ENCODE measurements around the gene PBRM1. TPM values are rescaled to one million over a fixed set of nuclear protein-coding genes. Genes with fewer than 3 reads are reported as not detected.

Gene PBRM1
- total RNA-seq, 1 experiment from 2014 or later, result 74.2 TPM

- Histone ChIP-seq H3K14ac (ENCODE audit: insufficient read depth, low read length) (no peak overlapping the region), H2BK15ac (ENCODE audit: low read depth, low read length) (no peak overlapping the region), H2AK5ac (ENCODE audit: insufficient read length, low read length) (no peak overlapping the region), H3K79me2 (ENCODE audit: insufficient read depth, low read length) (peaks cover 2% of the 10 kb centered on the region; the same call in 1 of the 2 replicates), H3K4ac (ENCODE audit: low read depth, low read length) (no peak overlapping the region), H4K20me1 (ENCODE audit: control insufficient read depth, insufficient read depth, insufficient read length) (no peaks in the 10 kb centered on the region), H3K27ac (ENCODE audit: insufficient read length, low read depth, low read length) (no peak overlapping the region), H3K9me3 (ENCODE audit: control insufficient read depth, low read depth, low read length) (no peaks in the 10 kb centered on the region), H2BK5ac (ENCODE audit: insufficient read length, low read length) (no peak overlapping the region), H2BK20ac (ENCODE audit: low read depth, low read length, poor library complexity, severe bottlenecking) (no peak overlapping the region), H4K8ac (replicated peaks; ENCODE audit: insufficient read length, low read depth, low read length) (no peak overlapping the region), H4K91ac (ENCODE audit: insufficient read length, low read depth, low read length) (no peak overlapping the region), H3K18ac (ENCODE audit: insufficient read length, low read depth, low read length) (no peak overlapping the region), H3K27me3 (ENCODE audit: insufficient read depth, low read length) (no peaks in the 10 kb centered on the region), H2BK12ac (ENCODE audit: insufficient read length, low read depth, low read length) (no peak overlapping the region), H3K4me2 (ENCODE audit: insufficient read depth, insufficient read length, low read length) (no peak overlapping the region), H3K79me1 (ENCODE audit: insufficient read depth, low read depth, low read length, poor library complexity, severe bottlenecking) (no peaks in the 10 kb centered on the region), H2AFZ (ENCODE audit: low read length) (no peak overlapping the region), H3K23ac (ENCODE audit: insufficient read length, low read depth, low read length) (no peak overlapping the region), H3K23me2 (ENCODE audit: insufficient read length, low read depth, low read length, poor library complexity, severe bottlenecking) (peaks cover 14% of the 10 kb centered on the region), H3K4me1 (ENCODE audit: insufficient read depth, low read length) (no peaks in the 10 kb centered on the region), H3K9ac (ENCODE audit: extremely low read depth, insufficient read length, low read length) (no peak overlapping the region), H3T11ph (ENCODE audit: low read length) (no peak overlapping the region), H4K5ac (ENCODE audit: insufficient read length, low read depth, low read length) (no peak overlapping the region), H2BK120ac (ENCODE audit: low read depth, low read length, poor library complexity, severe bottlenecking) (no peak overlapping the region), H3K56ac (ENCODE audit: insufficient read length, low read depth, low read length) (no peak overlapping the region)
- TF ChIP-seq CTCF (conservative IDR thresholded peaks at IDR 0.05), result no peak
- no peak for DNase-seq
- peaks cover 12 to 15% of the 10 kb centered on the region in 2 experiments for H3K4me1 Mint-ChIP-seq
- H3K27ac Mint-ChIP-seq, result peak overlapping the region; percentile 65 to 87 (median 70); a peak in 4 of 7 replicates
- WGBS (ENCODE audit: extremely low coverage, insufficient read length, low lambda C conversion rate), result no CpG with 5 or more reads among the region's 12 CpGs
- H3K27me3 Mint-ChIP-seq (ENCODE audit: low read depth), result no peaks in the 10 kb centered on the region
- peak overlapping the region in 1 of 2 experiments; percentile 46; a peak in 1 of 5 replicates for H3K4me3 Mint-ChIP-seq
- H3K9me3 Mint-ChIP-seq, result no peaks in the 10 kb centered on the region
- peaks cover 19 to 52% (median 50%) of the 10 kb centered on the region in 3 experiments; a peak in 6 of 7 replicates for H3K36me3 Mint-ChIP-seq (ENCODE audit: insufficient read depth in 1 of 3, low read depth in 3 of 3)
Measured at GRCh38 chr3:52529376-52530333, 156.1 kb downstream of the PBRM1 start.

All from H9 (cell line).